Skeletal muscle cell (primary cell): ENCODE results near the gene TLR2.
"Not testable (repeated sequence)": the region's sequence is repeated elsewhere in the genome, so short reads cannot be mapped to it uniquely, and the experiment has no call there.

Experiments used
- DNase-seq: peaks from one replicate; pipeline ENCODE4 v3.0.0-alpha.2; 2010; ENCODE audit warnings: low read depth
- H3K4me3 ChIP-seq: 2 replicates; pipeline ENCODE4 v1.5.1; 2011; ENCODE audit warnings: low read depth, mild to moderate bottlenecking, control low read depth, low read length, moderate library complexity

Gene TLR2

GRCh38 chr4:153655928-153656327 lies 28.2 kb upstream of the TLR2 start:
- DNase-seq: peak; percentile 49
- no peak overlapping the region for H3K4me3 ChIP-seq

GRCh38 chr4:153661215-153661822 lies 22.8 kb upstream of the TLR2 start:
- DNase-seq: peak; percentile 41
- H3K4me3 ChIP-seq: no peak overlapping the region

GRCh38 chr4:153661908-153662307 lies 22.2 kb upstream of the TLR2 start:
- DNase-seq: no peak
- H3K4me3 ChIP-seq: no peak overlapping the region

GRCh38 chr4:153663667-153664066 lies 20.4 kb upstream of the TLR2 start:
- H3K4me3 ChIP-seq: no peak overlapping the region
- DNase-seq: no peak

GRCh38 chr4:153666505-153666904 lies 17.6 kb upstream of the TLR2 start:
- DNase-seq, H3K4me3 ChIP-seq: not testable (repeated sequence)

- no peak overlapping the region for H3K4me3 ChIP-seq
- no peak for DNase-seq
Measured at GRCh38 chr4:153668647-153669046, 15.4 kb upstream of the TLR2 start.

- no peak overlapping the region for H3K4me3 ChIP-seq
- no peak for DNase-seq
Measured at GRCh38 chr4:153669838-153670237, 14.2 kb upstream of the TLR2 start.

- DNase-seq: no peak
Measured at GRCh38 chr4:153676486-153676885, 7.6 kb upstream of the TLR2 start.

GRCh38 chr4:153676984-153677383 lies 7.1 kb upstream of the TLR2 start:
- DNase-seq: peak; percentile 74
- H3K4me3 ChIP-seq: no peak overlapping the region

More at GRCh38 chr4:153676486-153676885, 7.6 kb upstream of the TLR2 start:
- H3K4me3 ChIP-seq: no peak overlapping the region

- DNase-seq: no peak
- H3K4me3 ChIP-seq: no peak overlapping the region
Measured at GRCh38 chr4:153679486-153679885, 4.6 kb upstream of the TLR2 start.

GRCh38 chr4:153683763-153684181 lies 308 bp upstream of the TLR2 start:
- H3K4me3 ChIP-seq: peak overlapping the region; percentile 57
- no peak for DNase-seq

GRCh38 chr4:153684971-153685371 lies 891 bp downstream of the TLR2 start:
- no peak for DNase-seq

GRCh38 chr4:153704522-153704921 lies 20.4 kb downstream of the TLR2 start:
- DNase-seq: no peak
- no peak overlapping the region for H3K4me3 ChIP-seq

More at GRCh38 chr4:153684971-153685371, 891 bp downstream of the TLR2 start:
- H3K4me3 ChIP-seq: peak overlapping the region; percentile 57

GRCh38 chr4:153705743-153706468 lies 21.8 kb downstream of the TLR2 start:
- H3K4me3 ChIP-seq: no peak overlapping the region
- no peak for DNase-seq

- no peak overlapping the region for H3K4me3 ChIP-seq
- no peak for DNase-seq
Measured at GRCh38 chr4:153706519-153706918, 22.4 kb downstream of the TLR2 start.

- no peak overlapping the region for H3K4me3 ChIP-seq
- no peak for DNase-seq
Measured at GRCh38 chr4:153710681-153711080, 26.6 kb downstream of the TLR2 start.

GRCh38 chr4:153713866-153714646 lies 30.0 kb downstream of the TLR2 start:
- no peak for DNase-seq

GRCh38 chr4:153722036-153722435 lies 38.0 kb downstream of the TLR2 start:
- DNase-seq: no peak
- no peak overlapping the region for H3K4me3 ChIP-seq

More at GRCh38 chr4:153713866-153714646, 30.0 kb downstream of the TLR2 start:
- no peak overlapping the region for H3K4me3 ChIP-seq

- no peak for DNase-seq
- H3K4me3 ChIP-seq: no peak overlapping the region
Measured at GRCh38 chr4:153724606-153725005, 40.5 kb downstream of the TLR2 start.

GRCh38 chr4:153725136-153725830 lies 41.2 kb downstream of the TLR2 start:
- peak; percentile 60 for DNase-seq
- H3K4me3 ChIP-seq: no peak overlapping the region
